ENCODE results near the gene CCDC34.

DNA sequence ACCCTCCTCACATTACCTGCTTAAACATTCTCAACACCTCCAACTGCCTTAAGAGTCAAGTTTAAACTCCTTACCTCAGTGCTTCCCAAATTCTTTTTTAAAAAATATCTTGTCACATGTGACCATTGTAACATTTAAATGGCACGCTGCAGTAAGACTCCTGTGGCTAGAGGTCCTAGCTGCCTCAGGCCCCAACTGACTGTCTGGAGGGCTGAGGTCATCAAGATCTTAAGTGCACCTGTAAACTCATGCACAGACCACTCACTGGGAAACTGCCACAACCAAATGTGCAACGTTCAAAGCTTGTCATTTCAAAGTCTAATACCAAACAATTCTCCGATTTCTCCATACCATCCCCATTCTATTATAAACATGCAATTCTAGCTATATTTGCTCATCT lies 16.4 kb upstream of the CCDC34 start:
- TF ChIP-seq, protein P1, sequence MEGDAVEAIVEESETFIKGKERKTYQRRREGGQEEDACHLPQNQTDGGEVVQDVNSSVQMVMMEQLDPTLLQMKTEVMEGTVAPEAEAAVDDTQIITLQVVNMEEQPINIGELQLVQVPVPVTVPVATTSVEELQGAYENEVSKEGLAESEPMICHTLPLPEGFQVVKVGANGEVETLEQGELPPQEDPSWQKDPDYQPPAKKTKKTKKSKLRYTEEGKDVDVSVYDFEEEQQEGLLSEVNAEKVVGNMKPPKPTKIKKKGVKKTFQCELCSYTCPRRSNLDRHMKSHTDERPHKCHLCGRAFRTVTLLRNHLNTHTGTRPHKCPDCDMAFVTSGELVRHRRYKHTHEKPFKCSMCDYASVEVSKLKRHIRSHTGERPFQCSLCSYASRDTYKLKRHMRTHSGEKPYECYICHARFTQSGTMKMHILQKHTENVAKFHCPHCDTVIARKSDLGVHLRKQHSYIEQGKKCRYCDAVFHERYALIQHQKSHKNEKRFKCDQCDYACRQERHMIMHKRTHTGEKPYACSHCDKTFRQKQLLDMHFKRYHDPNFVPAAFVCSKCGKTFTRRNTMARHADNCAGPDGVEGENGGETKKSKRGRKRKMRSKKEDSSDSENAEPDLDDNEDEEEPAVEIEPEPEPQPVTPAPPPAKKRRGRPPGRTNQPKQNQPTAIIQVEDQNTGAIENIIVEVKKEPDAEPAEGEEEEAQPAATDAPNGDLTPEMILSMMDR (conservative IDR thresholded peaks at IDR 0.05; ENCODE audit: low read length), result no peak
- TF ChIP-seq EZH2phosphoT487 (IDR thresholded peaks at IDR 0.05; ENCODE audit: borderline replicate concordance, low read depth, low read length), result no peak

Data from OCI-LY7 (cell line).